Endothelial cell (in vitro differentiated cells): ENCODE measurements around the gene GNAO1. TPM values are rescaled to one million over a fixed set of nuclear protein-coding genes. Genes with fewer than 3 reads are reported as not detected.

Source experiments
- DNase-seq: peaks from one replicate; pipeline ENCODE4 v3.0.0; 2021; ENCODE audit warnings: low spot score
- H3K27ac Mint-ChIP-seq: one replicate; pipeline ENCODE4 v1.8.0; 2021; ENCODE audit warnings: mixed read lengths, inconsistent platforms; ENCODE audit not compliant: unreplicated experiment
- H3K27me3 Mint-ChIP-seq: one replicate; pipeline ENCODE4 v1.8.0; 2021; ENCODE audit warnings: mild to moderate bottlenecking, moderate library complexity, mixed read lengths, inconsistent platforms; ENCODE audit not compliant: unreplicated experiment
- H3K36me3 Mint-ChIP-seq: one replicate; pipeline ENCODE4 v1.8.0; 2021; ENCODE audit warnings: mild to moderate bottlenecking, low read depth, mixed read lengths, inconsistent platforms; ENCODE audit not compliant: unreplicated experiment
- H3K4me1 Mint-ChIP-seq: one replicate; pipeline ENCODE4 v1.8.0; 2021; ENCODE audit warnings: mild to moderate bottlenecking, mixed read lengths, inconsistent platforms; ENCODE audit not compliant: unreplicated experiment
- H3K4me3 Mint-ChIP-seq: one replicate; pipeline ENCODE4 v1.8.0; 2021; ENCODE audit warnings: mild to moderate bottlenecking, mixed read lengths, inconsistent platforms; ENCODE audit not compliant: unreplicated experiment
- H3K9me3 Mint-ChIP-seq: one replicate; pipeline ENCODE4 v1.8.0; 2021; ENCODE audit warnings: mixed read lengths, inconsistent platforms; ENCODE audit not compliant: unreplicated experiment
- total RNA-seq: library from RNA; stranded (reverse); fragmentation: NEBNext Ultra II Directional; extraction: Animal tissue kit (Norgen Biotek cat#: 25700); gene quantifications from one replicate; pipeline ENCODE4 v1.2.1, GENCODE V29; 2021; ENCODE audit not compliant: unreplicated experiment
- TF ChIP-seq, protein P1 (sequence below): fragments of 200-600 bp; sonication (generic); IDR thresholded peaks from one replicate; pipeline ENCODE4 v1.5.0; 2021; ENCODE audit warnings: antibody characterized with exemption; ENCODE audit not compliant: unreplicated experiment

GNAO1 gene
- total RNA-seq, 1 donor from 2014 or later: 0.69 TPM

DNA sequence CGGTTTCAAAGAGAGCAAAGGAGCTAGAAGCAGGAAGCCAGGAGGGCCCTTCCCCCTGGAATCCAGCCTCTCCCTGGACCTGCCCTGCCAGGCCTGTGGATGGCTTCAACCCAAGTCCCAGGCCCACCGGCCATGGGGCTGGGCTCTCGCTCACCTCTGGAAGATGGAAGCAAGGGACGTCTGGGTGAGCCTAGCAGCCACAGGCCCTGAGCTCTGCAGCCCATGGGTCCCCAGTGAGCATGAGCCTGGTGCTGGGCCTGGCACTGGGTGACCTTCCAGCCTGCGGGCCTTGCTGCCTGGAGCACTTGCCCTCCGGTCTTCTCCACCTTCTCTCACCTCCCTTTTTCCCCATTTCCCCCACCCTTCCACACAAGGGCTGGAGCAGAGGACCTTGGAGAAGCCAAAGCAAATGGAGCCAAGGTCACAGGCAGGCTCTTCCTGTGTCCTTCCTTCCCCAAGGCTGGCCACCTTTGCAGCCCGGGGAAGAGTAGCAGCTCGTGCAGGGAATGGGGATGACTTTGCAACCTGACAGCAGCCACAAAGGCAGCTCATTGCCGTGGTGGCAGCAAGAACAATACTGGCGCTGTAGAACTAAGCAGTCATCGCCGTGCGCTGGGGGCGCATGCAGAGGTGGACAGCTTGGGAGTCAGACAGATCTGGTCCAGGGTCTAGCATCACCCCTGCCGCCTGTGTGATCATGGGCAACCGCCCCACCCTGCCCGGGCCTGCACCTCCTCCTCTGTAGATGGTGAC lies 147.5 kb downstream of the GNAO1 start:
- no peak overlapping the region for H3K27ac Mint-ChIP-seq
- TF ChIP-seq, protein P1, sequence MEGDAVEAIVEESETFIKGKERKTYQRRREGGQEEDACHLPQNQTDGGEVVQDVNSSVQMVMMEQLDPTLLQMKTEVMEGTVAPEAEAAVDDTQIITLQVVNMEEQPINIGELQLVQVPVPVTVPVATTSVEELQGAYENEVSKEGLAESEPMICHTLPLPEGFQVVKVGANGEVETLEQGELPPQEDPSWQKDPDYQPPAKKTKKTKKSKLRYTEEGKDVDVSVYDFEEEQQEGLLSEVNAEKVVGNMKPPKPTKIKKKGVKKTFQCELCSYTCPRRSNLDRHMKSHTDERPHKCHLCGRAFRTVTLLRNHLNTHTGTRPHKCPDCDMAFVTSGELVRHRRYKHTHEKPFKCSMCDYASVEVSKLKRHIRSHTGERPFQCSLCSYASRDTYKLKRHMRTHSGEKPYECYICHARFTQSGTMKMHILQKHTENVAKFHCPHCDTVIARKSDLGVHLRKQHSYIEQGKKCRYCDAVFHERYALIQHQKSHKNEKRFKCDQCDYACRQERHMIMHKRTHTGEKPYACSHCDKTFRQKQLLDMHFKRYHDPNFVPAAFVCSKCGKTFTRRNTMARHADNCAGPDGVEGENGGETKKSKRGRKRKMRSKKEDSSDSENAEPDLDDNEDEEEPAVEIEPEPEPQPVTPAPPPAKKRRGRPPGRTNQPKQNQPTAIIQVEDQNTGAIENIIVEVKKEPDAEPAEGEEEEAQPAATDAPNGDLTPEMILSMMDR: no peak
- no peak overlapping the region for H3K4me3 Mint-ChIP-seq
- no peak for DNase-seq
- H3K27me3 Mint-ChIP-seq: peaks cover 3% of the 10 kb centered on the region
- H3K9me3 Mint-ChIP-seq: no peaks in the 10 kb centered on the region
- peaks cover 3% of the 10 kb centered on the region for H3K36me3 Mint-ChIP-seq
- H3K4me1 Mint-ChIP-seq: peaks cover 2% of the 10 kb centered on the region

DNA sequence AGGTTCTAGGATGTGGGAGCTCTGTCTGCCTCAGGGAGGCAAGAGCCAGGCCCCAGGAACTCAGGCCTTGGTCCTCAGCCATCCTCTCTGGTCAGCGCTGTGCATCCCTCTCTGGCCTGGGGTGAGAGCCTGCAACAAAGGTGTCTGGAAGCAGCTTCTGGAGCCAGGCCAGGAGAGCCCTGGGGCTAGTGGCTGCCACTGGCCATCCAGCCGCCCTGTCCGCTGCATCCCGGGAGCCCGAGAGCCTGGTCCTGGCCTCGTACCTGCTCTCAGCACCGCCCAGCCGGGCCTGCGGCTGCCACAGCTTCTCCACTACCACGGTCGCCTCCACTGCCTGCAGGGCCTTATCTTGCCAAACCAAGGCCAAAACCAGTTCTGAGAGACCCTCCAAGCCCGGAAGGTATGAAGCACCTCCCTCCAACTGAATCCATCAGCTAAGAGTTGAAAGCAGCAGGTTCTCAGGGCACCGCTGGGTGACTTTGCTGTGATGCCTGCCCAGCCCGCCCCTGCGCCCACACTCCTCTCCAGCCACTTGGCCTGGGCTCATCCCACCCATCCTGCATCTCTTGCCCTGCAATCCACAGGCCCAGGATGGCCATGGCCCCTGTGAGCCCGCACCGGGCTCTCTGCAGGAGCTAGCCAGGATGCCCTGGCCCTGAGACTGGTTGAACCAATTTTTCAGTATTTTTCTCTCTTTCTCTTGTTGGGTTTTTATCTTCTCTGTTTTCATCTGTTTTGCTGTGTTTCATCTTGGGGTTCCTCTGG lies 148.3 kb downstream of the GNAO1 start:
- Mint-ChIP-seq H3K27ac (no peak overlapping the region), H3K9me3 (no peaks in the 10 kb centered on the region), H3K27me3 (peaks cover 3% of the 10 kb centered on the region), H3K4me3 (peak overlapping the region; percentile 42), H3K4me1 (peaks cover 2% of the 10 kb centered on the region), H3K36me3 (peaks cover 3% of the 10 kb centered on the region)
- TF ChIP-seq, protein P1: no peak
- no peak for DNase-seq

DNA sequence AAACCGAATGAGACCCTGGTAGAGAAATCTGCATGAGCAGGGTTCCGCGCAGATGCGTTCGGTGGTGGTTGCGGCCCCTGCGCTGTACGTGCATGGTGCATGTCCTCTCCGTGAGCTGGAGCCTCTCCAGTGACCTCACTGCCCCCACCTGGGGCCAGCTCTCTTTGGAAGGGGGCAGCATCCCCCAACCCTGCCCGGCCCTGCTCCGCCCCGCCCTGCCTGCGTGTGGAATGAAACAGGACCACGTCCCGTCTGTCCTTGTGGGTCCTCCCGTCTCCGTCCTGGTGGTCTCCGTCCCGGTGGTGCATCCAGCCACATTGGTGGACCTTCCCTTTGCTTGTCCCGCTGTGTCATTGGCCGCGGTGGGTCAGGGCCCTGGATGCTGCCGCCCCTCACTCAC lies 149.1 kb downstream of the GNAO1 start:
- Mint-ChIP-seq H3K9me3 (no peaks in the 10 kb centered on the region), H3K4me3 (no peak overlapping the region), H3K36me3 (peaks cover 3% of the 10 kb centered on the region), H3K4me1 (peaks cover 2% of the 10 kb centered on the region), H3K27ac (no peak overlapping the region), H3K27me3 (peaks cover 3% of the 10 kb centered on the region)
- no peak for DNase-seq
- TF ChIP-seq, protein P1: no peak

DNA sequence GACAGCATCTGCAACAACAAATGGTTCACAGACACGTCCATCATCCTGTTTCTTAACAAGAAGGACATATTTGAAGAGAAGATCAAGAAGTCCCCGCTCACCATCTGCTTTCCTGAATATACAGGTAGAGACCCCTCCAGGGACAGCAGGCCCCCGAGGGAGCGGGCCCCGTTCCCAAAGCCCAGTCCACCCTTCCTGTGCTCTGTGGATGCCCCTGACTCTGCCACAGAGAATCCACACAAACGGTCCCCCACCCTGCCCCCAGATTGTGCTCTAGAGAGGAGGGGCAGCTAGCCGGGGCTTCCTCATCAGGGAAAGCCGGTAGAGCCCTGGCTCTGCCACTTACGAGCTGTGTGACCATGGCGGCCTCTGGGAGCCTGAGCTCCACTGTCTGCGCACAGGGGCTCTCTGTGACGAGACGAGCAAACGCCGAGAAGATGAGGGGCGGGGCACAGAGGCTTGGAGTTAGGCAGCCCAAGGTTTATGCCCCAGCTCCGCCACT lies 149.6 kb downstream of the GNAO1 start:
- Mint-ChIP-seq H3K27ac (no peak overlapping the region), H3K36me3 (peaks cover 3% of the 10 kb centered on the region), H3K4me3 (no peak overlapping the region), H3K4me1 (peaks cover 2% of the 10 kb centered on the region), H3K9me3 (no peaks in the 10 kb centered on the region), H3K27me3 (peaks cover 3% of the 10 kb centered on the region)
- TF ChIP-seq, protein P1: no peak
- DNase-seq: no peak
